NCI-H1930 (cell line): ENCODE measurements around the gene C10orf90.

Source experiments
- DNase-seq, 2 experiments: peaks; one replicate each; lab custom pipeline; 2025; lab: John Stamatoyannopoulos, UW

The C10orf90 gene

DNA sequence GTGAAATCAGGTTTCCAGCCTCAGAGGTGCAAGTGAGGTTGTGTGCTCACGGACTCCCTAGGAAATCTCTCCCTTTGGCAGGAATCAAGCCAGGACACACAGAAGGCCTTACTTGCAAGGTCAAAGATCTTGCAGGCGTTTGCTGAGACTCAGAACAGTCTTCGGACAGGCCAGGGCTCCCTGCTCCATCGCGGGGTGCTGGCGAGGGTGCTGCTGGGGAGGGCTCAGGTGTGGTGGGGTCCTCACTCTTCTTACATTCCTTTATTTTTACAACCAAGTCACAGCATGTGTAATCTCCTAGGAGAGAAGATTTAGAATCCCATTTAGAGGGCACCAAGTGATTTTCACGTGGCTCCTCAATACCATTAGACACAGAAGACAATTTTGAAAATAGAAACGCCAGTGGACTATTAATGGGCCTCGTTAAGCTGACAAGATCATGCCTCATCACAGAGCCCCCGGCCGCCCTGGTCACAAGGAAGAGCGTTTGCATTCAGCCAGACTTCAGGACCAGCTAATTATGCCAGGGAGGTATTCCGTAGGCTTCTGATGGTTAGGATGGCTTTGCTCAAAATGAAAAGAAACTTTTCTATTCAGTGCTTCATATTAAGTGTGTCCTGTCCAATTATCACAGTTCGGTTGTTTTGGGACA is 209.1 kb downstream of the C10orf90 start:
- DNase-seq = no peak

DNA sequence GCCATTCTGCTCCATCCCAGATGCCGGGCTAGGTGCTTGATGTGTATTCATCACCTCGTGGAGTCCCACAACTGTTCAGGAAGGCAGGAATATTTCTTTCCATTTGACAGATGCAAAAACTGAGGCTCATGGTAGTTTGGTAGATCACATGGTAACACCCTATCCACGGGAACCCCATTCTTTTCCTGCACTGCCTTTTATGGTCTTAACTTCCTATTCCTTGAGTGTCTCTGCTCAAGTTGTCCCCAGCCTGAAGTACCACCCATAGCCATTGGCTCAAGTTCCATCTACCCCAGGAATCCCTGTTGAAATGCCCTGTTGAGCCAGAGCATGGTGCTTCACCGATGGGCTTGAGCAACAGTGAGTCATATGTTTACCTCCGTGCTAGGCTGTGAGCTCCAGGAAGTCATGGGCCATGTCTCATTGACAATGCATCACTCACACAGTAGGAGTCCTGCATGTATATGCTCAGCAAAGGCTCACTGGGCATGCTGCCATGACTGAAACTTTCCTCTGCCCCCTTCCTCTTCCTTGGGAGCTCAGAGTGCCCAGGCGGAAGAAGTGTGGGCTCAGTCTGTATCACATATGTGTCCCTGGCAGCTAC is 210.5 kb downstream of the C10orf90 start:
- no peak for DNase-seq

DNA sequence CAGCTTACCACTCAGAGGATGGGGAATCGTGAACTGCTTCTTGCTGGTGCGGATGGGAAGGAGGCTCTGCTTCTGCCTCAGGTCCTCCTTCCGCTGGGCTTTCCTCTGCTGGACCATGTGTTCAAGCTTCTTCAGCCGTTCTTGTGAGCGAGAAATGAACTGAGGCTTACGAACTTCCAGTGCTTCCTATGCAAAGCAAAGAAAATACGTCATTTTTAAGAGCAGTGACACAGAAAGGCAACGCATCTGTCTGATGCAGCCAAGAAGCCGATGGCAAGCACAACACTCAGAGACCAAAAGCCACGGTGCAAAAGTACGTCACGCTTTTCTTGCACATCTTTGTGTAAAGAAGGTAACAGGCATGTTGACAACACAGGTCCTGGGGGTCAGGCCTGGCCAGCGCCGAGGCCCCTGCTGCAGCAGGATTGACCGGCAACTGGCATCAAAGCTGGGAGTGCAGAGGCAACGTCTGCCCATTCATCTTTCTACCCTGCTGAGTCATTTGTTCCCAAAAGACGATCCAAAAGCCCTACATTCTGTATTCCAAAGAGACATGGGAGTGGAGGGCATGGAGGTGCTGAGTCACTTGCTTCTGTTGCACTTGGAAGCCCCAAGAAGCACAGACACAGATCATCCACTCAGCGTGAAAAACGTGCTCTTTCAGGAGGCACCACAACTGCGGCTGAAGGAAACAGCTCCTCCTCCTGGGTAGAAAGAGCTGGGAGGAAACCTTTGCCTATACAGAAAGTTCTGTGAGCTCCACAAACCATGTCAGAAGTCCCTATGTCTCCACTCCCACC is 211.3 kb downstream of the C10orf90 start:
- DNase-seq = no peak

DNA sequence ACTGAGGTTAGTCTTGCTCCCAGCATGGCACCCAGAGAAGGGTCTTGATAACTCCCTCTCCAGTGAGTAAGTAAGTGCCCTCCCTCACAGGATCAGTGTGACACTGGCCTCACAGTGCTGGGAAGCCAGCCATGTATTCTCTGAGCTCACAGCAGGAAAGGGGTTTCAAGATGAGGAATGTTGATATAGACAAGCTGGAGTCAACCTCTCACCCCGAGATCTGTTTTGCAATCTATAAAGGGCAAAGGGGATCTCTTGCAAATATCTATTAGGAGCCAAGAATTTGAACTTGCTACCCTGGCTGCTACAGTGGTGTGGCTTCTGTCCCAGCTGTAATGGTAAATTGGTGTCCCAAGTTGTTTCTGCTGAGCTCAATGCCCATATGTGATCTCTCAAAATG is 212.0 kb downstream of the C10orf90 start:
- DNase-seq = no peak

DNA sequence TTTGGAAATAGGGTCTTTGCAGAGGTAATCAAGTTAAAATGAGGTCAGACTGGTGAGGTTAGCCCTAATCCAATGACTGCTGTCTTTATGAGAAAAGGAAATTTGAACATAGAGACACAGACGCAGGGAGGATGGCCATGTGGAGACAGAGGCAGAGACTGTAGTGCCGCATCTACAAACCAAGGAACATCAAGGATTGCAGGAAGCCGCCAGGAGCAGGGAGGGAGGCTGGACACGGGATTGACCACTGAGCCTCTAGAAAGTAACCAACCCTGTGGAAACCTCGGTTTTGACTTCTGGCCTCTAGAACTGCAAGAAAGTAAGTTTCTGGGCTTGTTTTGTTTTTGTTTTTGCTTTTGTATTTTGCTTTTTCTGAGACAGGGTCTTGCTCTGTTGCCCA is 213.9 kb downstream of the C10orf90 start:
- no peak for DNase-seq

DNA sequence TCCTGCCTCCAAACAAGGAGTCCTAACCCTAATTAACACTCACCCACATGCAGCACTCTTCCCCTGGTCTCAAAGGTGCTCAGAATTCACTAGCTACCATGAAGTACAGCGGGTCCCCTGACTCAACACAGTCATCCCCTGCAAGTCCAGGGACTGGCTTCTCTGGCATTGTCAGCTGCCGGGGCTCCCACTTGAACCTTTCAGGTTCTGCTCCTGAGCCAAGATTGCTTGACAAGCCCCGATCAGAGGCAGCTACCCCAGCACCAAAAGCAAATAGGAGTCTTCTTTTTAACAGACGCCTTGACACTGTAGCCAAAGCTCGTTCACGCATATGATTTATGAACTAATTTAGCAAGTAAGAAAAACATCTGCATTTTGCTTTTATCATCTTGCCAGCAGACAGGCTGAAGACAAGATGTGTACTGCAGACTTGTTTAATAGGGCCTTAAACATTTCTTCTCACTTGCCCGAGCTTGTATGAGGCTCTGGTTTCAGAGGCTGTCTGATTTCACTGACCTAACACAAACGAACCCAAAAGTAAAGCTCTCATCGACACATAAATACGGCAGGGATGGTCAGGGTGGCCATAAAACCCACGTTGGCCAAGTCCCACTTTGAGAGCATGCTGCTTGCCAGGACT is 214.6 kb downstream of the C10orf90 start:
- no peak for DNase-seq

DNA sequence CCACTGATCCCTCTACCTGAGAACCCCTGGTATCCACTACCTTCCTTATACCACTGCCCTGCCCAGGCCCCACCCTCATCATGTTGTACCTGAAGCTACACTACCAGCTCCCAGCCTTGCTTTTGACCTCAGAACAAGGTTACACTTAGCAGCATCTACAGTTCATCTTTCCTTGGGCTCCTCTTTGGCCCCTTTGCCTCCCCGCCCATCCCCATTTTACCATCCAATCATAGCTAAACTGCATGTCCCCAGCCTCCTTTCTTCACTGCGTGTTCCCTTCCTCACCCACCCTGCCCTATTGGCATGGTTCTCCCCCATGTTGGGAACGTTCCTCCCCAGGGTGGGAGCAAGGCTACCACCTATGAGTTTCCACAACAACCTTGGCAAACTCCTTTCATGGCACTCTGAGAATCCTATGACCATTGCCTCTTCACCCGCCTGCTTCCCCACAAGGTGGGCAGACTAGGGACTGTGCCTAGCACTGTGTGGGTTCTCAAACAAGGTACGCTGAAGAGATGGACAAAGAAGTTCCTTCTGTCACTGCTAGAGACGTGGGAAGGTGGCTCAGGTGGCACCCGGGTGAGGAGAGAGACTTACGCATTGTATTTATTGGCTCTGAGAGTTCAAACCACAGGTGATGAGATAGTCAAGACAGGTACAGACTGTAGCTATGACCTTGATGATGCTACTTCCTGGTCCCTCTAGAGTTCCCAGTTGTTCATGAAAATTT is 215.3 kb downstream of the C10orf90 start:
- no peak for DNase-seq

DNA sequence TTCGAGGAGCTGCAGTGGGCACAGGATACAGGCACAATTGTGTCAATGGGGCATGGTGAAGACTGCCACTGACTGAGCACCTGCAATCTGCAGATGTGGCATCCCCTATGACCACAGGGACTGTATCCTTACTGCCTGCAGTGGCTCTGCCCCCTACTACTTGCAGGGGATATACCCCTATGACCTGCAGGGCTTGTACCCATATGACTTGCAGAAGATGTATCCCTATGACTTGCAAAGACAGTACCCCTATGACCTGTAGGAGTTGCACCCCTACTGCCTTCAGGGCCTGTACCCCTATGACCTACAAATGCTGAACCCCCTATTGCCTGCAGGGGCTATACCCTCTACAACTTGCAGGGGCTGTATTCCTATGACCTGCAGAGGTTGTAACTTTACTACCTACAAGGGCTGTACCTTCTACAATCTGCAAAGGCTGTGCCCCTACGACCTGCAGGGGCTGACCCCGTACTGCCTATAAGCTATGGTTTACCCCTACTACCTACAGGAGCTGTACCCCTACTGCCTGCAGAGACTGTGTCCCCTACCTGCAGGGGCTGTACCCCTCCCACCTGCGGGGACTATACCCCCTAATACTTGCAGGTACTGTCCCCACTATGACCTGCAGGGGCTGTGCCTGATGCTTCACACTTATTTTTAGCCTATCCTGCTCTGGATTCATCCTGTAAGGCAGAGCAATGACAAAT is 216.3 kb downstream of the C10orf90 start:
- no peak for DNase-seq

DNA sequence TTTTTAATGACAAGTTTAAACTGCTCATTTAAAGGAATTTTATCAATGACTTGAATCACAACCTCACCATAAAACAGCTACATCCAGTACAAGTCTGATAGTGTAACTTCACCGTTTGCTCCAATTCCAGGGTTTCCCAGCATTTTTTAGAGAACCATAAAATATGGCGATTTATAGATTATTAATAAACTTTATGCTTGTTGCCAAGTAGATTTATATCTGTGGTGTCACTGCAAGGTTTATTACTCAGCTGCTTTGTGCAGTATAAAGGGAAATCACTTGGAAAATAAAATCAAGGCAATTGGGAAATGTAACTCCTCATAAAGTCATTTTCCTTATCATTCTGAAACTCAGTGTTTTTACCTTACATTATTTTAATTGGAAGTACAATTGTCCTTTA is 218.2 kb downstream of the C10orf90 start:
- no peak for DNase-seq

DNA sequence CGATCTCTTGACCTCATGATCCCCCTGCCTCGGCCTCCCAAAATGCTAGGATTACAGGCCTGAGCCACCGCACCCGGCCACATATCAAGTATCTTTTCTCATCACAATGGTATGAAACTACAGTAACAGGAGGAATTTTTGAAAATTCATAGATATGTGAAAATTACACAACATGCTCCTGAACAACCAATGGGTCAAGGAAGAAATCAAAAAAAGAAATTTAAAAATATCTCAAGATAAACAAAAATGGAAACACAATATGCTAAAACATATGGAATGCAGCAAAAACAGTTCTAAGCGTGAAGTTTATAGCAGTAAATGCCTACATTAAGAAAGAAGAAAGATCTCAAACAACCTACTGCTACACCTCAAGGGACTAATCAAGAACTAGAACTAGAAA is 222.4 kb downstream of the C10orf90 start:
- no peak for DNase-seq

DNA sequence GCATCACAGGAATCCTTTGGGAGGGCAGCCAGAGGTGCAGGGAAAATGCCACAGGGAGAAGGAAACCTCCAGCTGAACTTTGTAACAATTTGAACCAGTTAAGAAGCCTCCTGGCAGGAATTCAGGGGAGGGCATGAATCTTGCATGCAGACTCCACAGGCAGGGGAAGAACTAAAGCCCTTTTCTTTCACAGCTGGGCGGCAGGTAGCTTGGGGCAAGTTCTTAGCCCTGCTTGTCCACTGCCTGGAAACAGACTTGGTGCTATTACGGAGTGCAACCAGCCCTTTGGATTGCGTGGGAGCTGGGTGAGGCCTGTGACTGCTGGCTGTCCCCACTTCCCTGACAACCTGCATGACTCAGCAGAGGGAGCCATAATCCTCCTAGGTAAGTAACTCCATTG is 230.6 kb downstream of the C10orf90 start:
- no peak for DNase-seq

DNA sequence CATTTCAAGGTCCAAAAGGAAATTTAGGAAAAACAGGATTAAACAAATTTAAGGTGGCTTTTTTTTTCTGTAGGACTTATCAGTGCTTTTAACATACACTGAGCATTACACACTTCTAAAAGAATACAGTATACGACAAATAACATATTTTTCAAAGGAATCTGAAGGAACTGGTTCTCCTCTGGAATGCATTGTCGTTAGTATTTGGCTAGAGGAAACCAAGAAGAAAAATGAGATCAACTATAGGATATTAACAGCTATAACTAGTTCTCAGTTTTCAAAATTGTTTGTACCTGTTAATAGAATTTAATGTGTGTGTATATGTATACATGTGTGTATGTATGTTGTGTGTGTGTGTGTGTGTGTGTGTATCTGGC is 232.1 kb downstream of the C10orf90 start:
- no peak for DNase-seq

DNA sequence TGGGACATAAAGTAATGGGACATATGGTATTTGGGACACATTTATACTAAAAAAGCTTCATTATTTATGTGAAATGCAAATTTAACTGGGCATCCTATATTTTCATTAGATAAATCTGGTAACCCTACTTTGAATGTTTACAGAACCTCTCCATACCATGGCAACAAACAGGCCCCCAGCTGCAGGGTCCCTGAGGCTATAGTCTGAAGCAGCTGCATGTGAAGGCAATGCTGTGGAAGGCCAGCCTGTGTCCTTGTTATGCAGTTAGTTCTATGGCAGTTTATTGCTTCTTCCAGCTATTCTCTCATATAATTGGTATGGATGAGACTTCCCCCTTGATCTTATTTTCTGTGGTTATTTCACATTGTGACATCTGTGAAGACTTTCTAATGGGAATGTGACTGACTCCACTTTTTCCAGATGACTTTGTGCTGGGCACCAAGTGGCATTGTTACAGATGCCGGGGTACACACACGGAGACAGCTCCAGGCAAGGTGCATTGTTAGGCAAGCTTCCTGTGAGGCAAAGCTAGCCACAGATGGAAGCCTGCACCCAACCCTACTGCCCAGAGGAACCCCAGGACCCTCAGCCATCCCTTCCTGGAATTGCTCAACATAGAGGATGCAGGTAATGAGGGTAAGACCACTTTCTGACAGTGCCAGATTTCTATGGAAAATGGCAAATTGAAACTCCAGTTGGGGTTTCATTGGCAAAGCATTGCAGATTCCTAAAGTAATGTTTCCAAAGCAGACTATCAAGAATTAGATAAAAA is 232.7 kb downstream of the C10orf90 start:
- no peak for DNase-seq

DNA sequence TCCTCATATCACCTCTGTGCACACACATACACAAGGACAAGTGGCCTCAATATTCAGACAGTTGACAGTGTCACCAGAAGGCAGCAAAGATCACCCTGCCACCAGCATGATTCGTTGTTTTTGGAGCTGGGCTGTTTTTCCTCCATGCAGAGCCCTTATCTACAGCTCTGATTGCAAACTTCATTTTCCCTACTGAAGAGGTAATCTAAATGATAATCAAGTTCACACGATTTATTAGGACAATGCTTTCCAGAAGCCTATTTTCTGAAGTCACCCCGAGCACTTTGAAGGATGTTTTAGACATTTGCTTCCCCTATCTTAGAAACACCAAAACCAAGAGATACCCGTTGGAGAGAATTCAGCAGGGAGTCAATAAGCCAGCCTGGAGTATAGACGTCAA is 236.3 kb downstream of the C10orf90 start:
- no peak for DNase-seq

DNA sequence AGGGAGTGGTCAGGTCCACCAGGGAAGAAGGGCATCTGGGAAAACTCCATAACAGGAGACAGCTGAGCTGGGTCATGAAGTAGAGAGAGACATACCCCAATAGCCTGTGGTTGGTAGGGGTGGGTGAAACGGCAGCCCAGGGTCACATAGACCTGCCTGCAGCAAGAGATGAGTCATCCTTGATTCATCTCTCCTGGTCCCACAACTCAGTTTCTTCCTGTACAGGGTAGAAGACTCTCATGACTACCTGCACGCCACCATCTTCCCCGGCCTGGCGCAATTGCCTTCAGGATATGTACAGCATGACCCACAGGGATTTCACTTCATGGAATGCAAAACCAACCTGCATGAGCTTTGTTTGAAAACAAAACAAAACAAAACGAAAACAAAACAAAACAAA is 237.1 kb downstream of the C10orf90 start:
- no peak for DNase-seq

DNA sequence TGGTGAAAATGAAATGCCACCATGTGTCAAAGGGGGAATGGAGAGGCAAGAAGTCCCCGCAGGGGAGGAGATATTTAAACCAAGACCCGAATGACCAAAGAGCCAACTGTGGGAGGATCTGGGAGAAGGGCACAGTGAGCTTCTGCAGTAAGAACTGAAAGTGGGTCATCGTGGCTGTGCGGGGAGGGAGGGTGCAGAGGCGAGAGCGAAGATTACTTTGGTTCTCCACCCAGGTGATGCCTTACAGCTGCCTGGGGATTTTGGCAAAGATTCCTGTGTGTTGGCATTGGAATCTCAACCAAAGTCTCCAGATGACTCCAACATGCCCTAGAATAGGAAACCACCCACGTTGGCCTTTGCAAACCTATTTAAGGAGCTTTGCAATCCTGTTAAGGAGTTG is 238.0 kb downstream of the C10orf90 start:
- no peak for DNase-seq

DNA sequence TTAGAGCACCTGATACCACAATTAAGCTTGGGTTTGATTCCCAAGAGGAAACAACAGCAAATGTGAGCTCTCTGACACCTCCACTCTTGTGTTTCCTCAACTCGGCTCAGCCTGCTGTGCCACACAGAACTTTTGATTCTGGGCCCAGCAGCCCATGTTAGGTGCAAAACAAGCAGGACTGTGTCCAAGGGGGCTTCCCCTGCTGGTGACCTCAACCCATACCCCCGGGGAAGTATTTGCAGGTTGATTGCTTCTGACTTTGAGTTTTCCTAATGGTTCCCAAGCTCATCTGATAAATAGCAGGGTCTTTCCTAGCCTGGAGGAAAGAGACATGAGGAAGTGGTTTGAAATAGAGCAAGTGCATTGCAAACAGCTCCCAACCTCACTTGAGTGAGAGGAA is 238.7 kb downstream of the C10orf90 start:
- DNase-seq = no peak

DNA sequence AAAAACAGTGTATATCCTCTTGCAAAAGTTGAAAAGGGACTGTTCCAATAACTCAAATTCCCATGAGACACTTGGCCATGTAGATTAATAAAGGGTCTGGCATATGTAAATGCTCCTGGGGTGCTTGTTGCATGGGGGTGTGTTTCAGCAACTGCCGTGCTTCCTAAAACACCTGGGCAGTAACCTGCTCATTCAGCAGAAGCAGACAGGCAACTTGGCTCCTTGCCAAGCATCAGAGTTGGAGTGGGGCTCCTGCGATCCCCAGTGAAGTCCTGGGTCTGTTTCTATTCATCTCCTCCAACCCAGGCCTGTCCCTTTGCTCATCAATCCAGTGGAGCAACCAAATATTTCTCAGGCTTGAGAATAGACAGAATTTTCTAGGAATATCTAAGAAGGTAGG is 240.0 kb downstream of the C10orf90 start:
- DNase-seq = no peak

DNA sequence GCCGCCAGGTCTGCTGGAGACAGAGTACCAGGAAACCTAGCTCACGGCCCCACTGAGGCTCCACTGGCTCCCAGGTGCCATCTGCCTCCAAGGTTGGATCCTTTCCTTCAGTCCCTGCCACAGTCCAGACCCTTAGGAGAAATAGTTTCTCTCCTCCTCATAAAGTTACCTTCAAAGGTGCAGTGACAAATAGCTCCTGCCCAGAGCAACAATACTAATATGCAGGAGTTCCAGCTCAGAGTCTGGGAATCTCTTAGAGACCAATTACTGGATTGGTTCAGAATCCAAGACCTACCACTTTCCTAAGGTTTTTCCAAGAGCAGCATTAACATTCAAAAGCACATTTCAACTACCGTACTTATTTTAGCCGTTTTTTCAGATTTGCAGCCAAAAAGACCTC is 241.2 kb downstream of the C10orf90 start:
- no peak for DNase-seq

DNA sequence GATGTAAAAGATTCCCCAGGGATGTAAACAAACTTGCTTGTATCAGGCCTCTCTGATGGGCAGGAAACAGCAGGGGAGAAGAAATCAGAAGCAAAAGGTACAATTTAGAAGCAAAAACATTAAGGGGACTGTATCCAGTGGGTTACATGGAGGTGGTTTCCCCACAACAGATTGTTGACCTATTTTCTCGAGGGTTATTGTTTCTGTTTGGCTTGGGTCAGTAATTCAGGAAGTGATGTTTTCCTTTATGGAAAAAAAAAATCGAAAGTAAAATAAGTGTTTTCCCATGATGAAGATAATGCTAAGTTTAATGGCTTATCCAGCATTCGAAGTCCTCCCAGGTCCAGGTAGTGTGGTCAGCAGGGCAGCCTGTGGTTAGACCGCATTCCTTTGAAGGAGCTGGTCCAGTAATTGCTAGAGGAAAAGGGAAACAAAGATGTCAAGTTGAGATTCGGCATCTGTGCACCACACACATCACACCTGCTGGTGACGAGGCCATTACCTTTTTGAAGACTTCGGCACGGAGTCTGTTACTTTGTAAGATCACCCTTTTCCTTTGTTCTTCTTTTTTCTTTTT is 244.9 kb downstream of the C10orf90 start:
- DNase-seq = no peak

DNA sequence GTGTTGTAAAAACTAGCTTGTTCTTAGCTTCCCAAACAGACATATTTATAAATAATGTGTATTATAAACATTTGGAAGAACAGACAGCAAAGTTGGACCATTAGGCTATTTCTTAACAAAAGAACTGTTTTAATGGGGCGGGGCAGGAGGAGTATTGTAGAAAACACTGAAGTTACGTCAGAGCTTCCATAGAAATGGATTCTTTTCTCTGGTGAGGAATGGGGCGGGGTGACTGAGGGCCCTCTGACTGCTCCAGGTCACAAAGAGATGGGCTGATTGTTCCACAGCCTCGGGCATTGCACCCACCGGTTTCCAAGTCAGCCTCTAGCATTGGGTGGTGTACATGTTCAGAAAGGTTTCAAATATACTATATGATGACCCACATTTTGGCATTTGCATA is 245.5 kb downstream of the C10orf90 start:
- DNase-seq = no peak
